ENCODE results near the gene FAT4. TPM values are rescaled to one million over a fixed set of nuclear protein-coding genes. Genes with fewer than 3 reads are reported as not detected.

Gene FAT4
- total RNA-seq, 1 experiment from 2014 or later: 0.05 TPM

GRCh38 chr4:125277790-125278189, 37.0 kb upstream of the FAT4 start:
- intact Hi-C loops (cut with micrococcal nuclease; ENCODE audit: unreplicated experiment): no loop called here
- no peaks in the 10 kb centered on the region for H3K9me3 ChIP-seq
- Mint-ChIP-seq H3K27ac (ENCODE audit: unreplicated experiment) (no peak overlapping the region), H3K4me1 (ENCODE audit: low read depth, unreplicated experiment) (no peaks in the 10 kb centered on the region), H3K4me3 (ENCODE audit: unreplicated experiment) (no peak overlapping the region), H3K9me3 (ENCODE audit: unreplicated experiment) (no peaks in the 10 kb centered on the region), H3K36me3 (ENCODE audit: insufficient read depth, unreplicated experiment) (no peaks in the 10 kb centered on the region), H3K27me3 (ENCODE audit: insufficient read depth, unreplicated experiment) (no peaks in the 10 kb centered on the region)
- no peaks in the 10 kb centered on the region for H3K36me3 ChIP-seq (ENCODE audit: control insufficient read depth, insufficient read depth, low read length)
- ChIA-PET POLR2A (no interaction called here), CTCF (no interaction called here)
- BruUV-seq (replicated peaks): no TSS peak
- TF ChIP-seq, protein P1, sequence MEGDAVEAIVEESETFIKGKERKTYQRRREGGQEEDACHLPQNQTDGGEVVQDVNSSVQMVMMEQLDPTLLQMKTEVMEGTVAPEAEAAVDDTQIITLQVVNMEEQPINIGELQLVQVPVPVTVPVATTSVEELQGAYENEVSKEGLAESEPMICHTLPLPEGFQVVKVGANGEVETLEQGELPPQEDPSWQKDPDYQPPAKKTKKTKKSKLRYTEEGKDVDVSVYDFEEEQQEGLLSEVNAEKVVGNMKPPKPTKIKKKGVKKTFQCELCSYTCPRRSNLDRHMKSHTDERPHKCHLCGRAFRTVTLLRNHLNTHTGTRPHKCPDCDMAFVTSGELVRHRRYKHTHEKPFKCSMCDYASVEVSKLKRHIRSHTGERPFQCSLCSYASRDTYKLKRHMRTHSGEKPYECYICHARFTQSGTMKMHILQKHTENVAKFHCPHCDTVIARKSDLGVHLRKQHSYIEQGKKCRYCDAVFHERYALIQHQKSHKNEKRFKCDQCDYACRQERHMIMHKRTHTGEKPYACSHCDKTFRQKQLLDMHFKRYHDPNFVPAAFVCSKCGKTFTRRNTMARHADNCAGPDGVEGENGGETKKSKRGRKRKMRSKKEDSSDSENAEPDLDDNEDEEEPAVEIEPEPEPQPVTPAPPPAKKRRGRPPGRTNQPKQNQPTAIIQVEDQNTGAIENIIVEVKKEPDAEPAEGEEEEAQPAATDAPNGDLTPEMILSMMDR (IDR thresholded peaks at IDR 0.05; ENCODE audit: insufficient read depth in 1 of 2, low read depth in 1 of 2, low read length in 1 of 2, severe bottlenecking in 1 of 2, unreplicated experiment in 1 of 2): no peak
- no peaks in the 10 kb centered on the region for H3K4me1 ChIP-seq
- no peaks in the 10 kb centered on the region for H3K27me3 ChIP-seq (replicated peaks; ENCODE audit: control insufficient read depth, insufficient read depth, low read length)
- no peak overlapping the region for H3K4me3 ChIP-seq (ENCODE audit: low read depth, low read length)
- no peak for DNase-seq

GRCh38 chr4:125280892-125281403, 33.8 kb upstream of the FAT4 start:
- H3K4me3 Mint-ChIP-seq (ENCODE audit: unreplicated experiment): no peak overlapping the region
- no peaks in the 10 kb centered on the region for H3K36me3 Mint-ChIP-seq (ENCODE audit: insufficient read depth, unreplicated experiment)
- no TSS peak for BruUV-seq (replicated peaks)
- H3K4me1 Mint-ChIP-seq (ENCODE audit: low read depth, unreplicated experiment): no peaks in the 10 kb centered on the region
- intact Hi-C loops (cut with micrococcal nuclease; ENCODE audit: unreplicated experiment): no loop called here
- no peak for DNase-seq
- no peaks in the 10 kb centered on the region for H3K36me3 ChIP-seq (ENCODE audit: control insufficient read depth, insufficient read depth, low read length)
- H3K9me3 Mint-ChIP-seq (ENCODE audit: unreplicated experiment): no peaks in the 10 kb centered on the region
- CTCF ChIA-PET: no interaction called here
- no peaks in the 10 kb centered on the region for H3K4me1 ChIP-seq
- POLR2A ChIA-PET: no interaction called here
- H3K9me3 ChIP-seq: no peaks in the 10 kb centered on the region
- H3K27ac Mint-ChIP-seq (ENCODE audit: unreplicated experiment): no peak overlapping the region
- TF ChIP-seq, protein P1 (IDR thresholded peaks at IDR 0.05; ENCODE audit: insufficient read depth in 1 of 2, low read depth in 1 of 2, low read length in 1 of 2, severe bottlenecking in 1 of 2, unreplicated experiment in 1 of 2): no peak
- no peaks in the 10 kb centered on the region for H3K27me3 Mint-ChIP-seq (ENCODE audit: insufficient read depth, unreplicated experiment)
- H3K27me3 ChIP-seq (replicated peaks; ENCODE audit: control insufficient read depth, insufficient read depth, low read length): no peaks in the 10 kb centered on the region
- no peak overlapping the region for H3K4me3 ChIP-seq (ENCODE audit: low read depth, low read length)

GRCh38 chr4:125283707-125284279, 31.0 kb upstream of the FAT4 start:
- no peaks in the 10 kb centered on the region for H3K27me3 Mint-ChIP-seq (ENCODE audit: insufficient read depth, unreplicated experiment)
- no TSS peak for BruUV-seq (replicated peaks)
- H3K36me3 Mint-ChIP-seq (ENCODE audit: insufficient read depth, unreplicated experiment): no peaks in the 10 kb centered on the region
- H3K4me3 Mint-ChIP-seq (ENCODE audit: unreplicated experiment): no peak overlapping the region
- H3K4me1 Mint-ChIP-seq (ENCODE audit: low read depth, unreplicated experiment): no peaks in the 10 kb centered on the region
- CTCF ChIA-PET: interaction anchor here (1.6 kb wide), 1 partner anchor 950 kb away, joined by 4 read pairs; no protein-coding TSS in a partner anchor
- no peaks in the 10 kb centered on the region for H3K4me1 ChIP-seq
- no peak for DNase-seq
- H3K4me3 ChIP-seq (ENCODE audit: low read depth, low read length): no peak overlapping the region
- no peaks in the 10 kb centered on the region for H3K9me3 ChIP-seq
- H3K27ac Mint-ChIP-seq (ENCODE audit: unreplicated experiment): no peak overlapping the region
- POLR2A ChIA-PET: no interaction called here
- no peaks in the 10 kb centered on the region for H3K9me3 Mint-ChIP-seq (ENCODE audit: unreplicated experiment)
- intact Hi-C loops (cut with micrococcal nuclease; ENCODE audit: unreplicated experiment): loop anchor here (1.0 kb wide), 1 partner anchor 949 kb away; no protein-coding TSS in a partner anchor
- no peaks in the 10 kb centered on the region for H3K36me3 ChIP-seq (ENCODE audit: control insufficient read depth, insufficient read depth, low read length)
- H3K27me3 ChIP-seq (replicated peaks; ENCODE audit: control insufficient read depth, insufficient read depth, low read length): no peaks in the 10 kb centered on the region
- TF ChIP-seq, protein P1 (IDR thresholded peaks at IDR 0.05; ENCODE audit: insufficient read depth in 1 of 2, low read depth in 1 of 2, low read length in 1 of 2, severe bottlenecking in 1 of 2, unreplicated experiment in 1 of 2): peak; percentile 30 to 54
